ENCODE data around the gene KLK4.

- TF ChIP-seq SPI1 (IDR thresholded peaks at IDR 0.05; ENCODE audit: borderline replicate concordance, insufficient read depth, low read depth, low read length) (no peak), KAT2A (conservative IDR thresholded peaks at IDR 0.05; ENCODE audit: control insufficient read depth, low read depth, low read length) (no peak)
Measured at GRCh38 chr19:50944795-50945194, 33.6 kb upstream of the KLK4 start.

Data from GM12878 (cell line).